K562 (cell line): Measurements from ENCODE around the gene CDK11B. TPM values are rescaled to one million over a fixed set of nuclear protein-coding genes. Genes with fewer than 3 reads are reported as not detected.

Experiments used
- ATAC-seq: fragments of 200-7000 bp; cut with Tn5 transposase; 3 replicates; pipeline ENCODE4 v1.9.1; 2020; ENCODE audit warnings: moderate library complexity
- BruUV-seq: library from RNA; stranded (reverse); fragments of 400-500 nt; replicated peaks from 2 replicates; lab custom pipeline; 2021; lab: Mats Ljungman, UMichigan
- CTCF ChIA-PET: fragments of 300-600 bp; formaldehyde crosslinking; extraction: SDS; loops from one replicate; lab custom pipeline; 2021; ENCODE audit warnings: low intra/inter-chr PET ratio; lab: Yijun Ruan, JAX
- POLR2A ChIA-PET: fragments of 300-600, 350-650 bp; sonication (Branson Sonifier 250); formaldehyde crosslinking; extraction: SDS; loops from one replicate; lab custom pipeline; 2021; ENCODE audit warnings: antibody characterized with exemption, inconsistent platforms; lab: Yijun Ruan, JAX
- DNase-seq, 4 experiments: peaks; one replicate each; pipeline versions ENCODE4 v3.0.0 to v3.0.0-alpha.2; 2011 to 2018; ENCODE audit warnings: low spot score in 3 of 4, mixed read lengths in 3 of 4; ENCODE audit errors: extremely low read depth in 1 of 4
- FAIRE-seq: peaks from 2 replicates; lab custom pipeline; 2011; peaks lifted over from hg19 to GRCh38; lab: Jason Lieb, UNC
- H2AFZ ChIP-seq: 2 replicates; pipeline ENCODE4 v1.6.0; 2011; ENCODE audit warnings: low read depth, low read length, control low read depth, inconsistent platforms
- H3K27ac ChIP-seq: fragments of 200-600 bp; 3 replicates; pipeline ENCODE4 v1.8.0; 2011; ENCODE audit warnings: low read depth, mild to moderate bottlenecking, control low read depth, inconsistent platforms, low read length, moderate library complexity, mixed read lengths; ENCODE audit errors: extremely low read depth
- H3K27me3 ChIP-seq, 2 experiments: fragments of 300-600 bp in 1 of 2; 2 replicates in 1 of 2; 3 replicates in 1 of 2; pipeline versions ENCODE4 v1.6.0 to v1.8.0; 2011; ENCODE audit warnings: inconsistent platforms in 2 of 2, low read length in 2 of 2, mild to moderate bottlenecking in 1 of 2, mixed read lengths in 1 of 2, moderate library complexity in 1 of 2; ENCODE audit not compliant: control insufficient read depth in 2 of 2, insufficient read depth in 2 of 2
- H3K36me3 ChIP-seq: fragments of 300-600 bp; 3 replicates; pipeline ENCODE4 v1.8.0; 2011; ENCODE audit warnings: mild to moderate bottlenecking, low read length, inconsistent platforms; ENCODE audit not compliant: control insufficient read depth, insufficient read depth
- H3K4me1 ChIP-seq, 2 experiments: fragments of 200-600 bp in 1 of 2; replicated peaks in 1 of 2; 2 replicates in 1 of 2; 3 replicates in 1 of 2; pipeline versions ENCODE4 v1.5.1 to v1.8.0; 2011; ENCODE audit warnings: inconsistent platforms in 2 of 2, low read length in 2 of 2, mild to moderate bottlenecking in 1 of 2, mixed read lengths in 1 of 2, moderate library complexity in 1 of 2; ENCODE audit not compliant: control insufficient read depth in 2 of 2, insufficient read depth in 2 of 2
- H3K4me2 ChIP-seq: 2 replicates; pipeline ENCODE4 v1.6.1; 2011; ENCODE audit warnings: low read length, control low read depth, inconsistent platforms, mixed read lengths; ENCODE audit not compliant: insufficient read depth
- H3K4me3 ChIP-seq: fragments of 200-600 bp; sonication (generic), shearing (Covaris generic); 2 replicates; pipeline ENCODE4 v1.5.1; 2016; ENCODE audit warnings: control low read depth, inconsistent platforms
- H3K79me2 ChIP-seq: fragments of 200-600 bp; 3 replicates; pipeline ENCODE4 v1.8.0; 2011; ENCODE audit warnings: low read length, inconsistent platforms; ENCODE audit not compliant: control insufficient read depth, insufficient read depth
- H3K9ac ChIP-seq, 2 experiments: 2 replicates each; pipeline versions ENCODE4 v1.6.0 to v1.6.1; 2011; ENCODE audit warnings: low read depth in 2 of 2, low read length in 2 of 2, control low read depth in 1 of 2, inconsistent platforms in 1 of 2, mild to moderate bottlenecking in 1 of 2, mixed read lengths in 1 of 2; ENCODE audit not compliant: insufficient read depth in 1 of 2
- H3K9me1 ChIP-seq: one replicate; pipeline ENCODE4 v1.6.0; 2011; ENCODE audit warnings: inconsistent platforms, mild to moderate bottlenecking, low read length, moderate library complexity; ENCODE audit not compliant: control insufficient read depth, insufficient read depth
- H3K9me3 ChIP-seq: replicated peaks from 2 replicates; pipeline ENCODE4 v1.5.1; 2011; ENCODE audit warnings: low read depth, low read length, inconsistent platforms; ENCODE audit not compliant: control insufficient read depth, insufficient read depth
- H4K20me1 ChIP-seq: replicated peaks from 2 replicates; pipeline ENCODE4 v1.6.1; 2011; ENCODE audit warnings: low read length, inconsistent platforms, mixed read lengths; ENCODE audit not compliant: control insufficient read depth, insufficient read depth
- ARHGAP35 ChIP-seq: fragments of 450-650 bp; IDR thresholded peaks from 2 replicates; pipeline ENCODE4 v1.6.1; 2018; ENCODE audit not compliant: partially characterized antibody
- CBFA2T3 ChIP-seq: fragments of 450-650 bp; IDR thresholded peaks from 2 replicates; pipeline ENCODE4 v1.6.1; 2017
- CBFB ChIP-seq: sonication (generic); formaldehyde crosslinking; IDR thresholded peaks from 2 replicates; pipeline ENCODE4 v1.4.0; 2020; ENCODE audit warnings: mild to moderate bottlenecking, missing genetic modification reagents
- ELF4 ChIP-seq: fragments of 450-650 bp; formaldehyde crosslinking; IDR thresholded peaks from 2 replicates; pipeline ENCODE4 v1.4.0; 2022; ENCODE audit warnings: missing genetic modification characterization
- FOXA3 ChIP-seq, 2 experiments: fragments of 450-650 bp in 1 of 2; sonication (generic) in 1 of 2; formaldehyde crosslinking; IDR thresholded peaks in 1 of 2; conservative IDR thresholded peaks in 1 of 2; 2 replicates each; pipeline versions ENCODE4 v1.4.0 to v1.8.0; 2020 to 2022; ENCODE audit warnings: mild to moderate bottlenecking in 2 of 2, missing genetic modification reagents in 1 of 2
- POLR3A ChIP-seq: IDR thresholded peaks from 2 replicates; pipeline ENCODE4 v1.6.1; 2011; ENCODE audit warnings: borderline replicate concordance, mild to moderate bottlenecking, moderate library complexity; ENCODE audit not compliant: insufficient read length, insufficient read depth; ENCODE audit errors: extremely low read depth
- RBM34 ChIP-seq: fragments of 200-400 bp; formaldehyde crosslinking; IDR thresholded peaks from 2 replicates; pipeline ENCODE4 v1.6.1; 2018; ENCODE audit warnings: low read length, borderline replicate concordance; ENCODE audit not compliant: insufficient read depth
- RBM39 ChIP-seq: fragments of 200-400 bp; formaldehyde crosslinking; optimal IDR thresholded peaks from 2 replicates; pipeline ENCODE3; 2018; ENCODE audit warnings: low read depth, low read length
- RFX1 ChIP-seq: fragments of 450-650 bp; IDR thresholded peaks from 2 replicates; pipeline ENCODE4 v1.6.1; 2016; ENCODE audit warnings: mild to moderate bottlenecking, moderate library complexity
- TEAD1 ChIP-seq, 2 experiments: fragments of 450-650 bp in 1 of 2; sonication (generic) in 1 of 2; formaldehyde crosslinking; IDR thresholded peaks; 2 replicates each; pipeline versions ENCODE4 v1.4.0 to v1.8.0; 2020 to 2022; ENCODE audit warnings: mild to moderate bottlenecking in 2 of 2, missing genetic modification reagents in 1 of 2
- ZNF146 ChIP-seq: IDR thresholded peaks from one replicate; pipeline ENCODE4 v1.6.1; 2018; ENCODE audit warnings: missing compliant biosample characterization; ENCODE audit not compliant: unreplicated experiment
- ZNF212 ChIP-seq: fragments of 450-650 bp; formaldehyde crosslinking; IDR thresholded peaks from 2 replicates; pipeline ENCODE4 v1.4.0; 2020; ENCODE audit warnings: mild to moderate bottlenecking
- ZNF586 ChIP-seq: fragments of 450-650 bp; formaldehyde crosslinking; conservative IDR thresholded peaks from 2 replicates; pipeline ENCODE4 v1.4.0; 2020; ENCODE audit warnings: mild to moderate bottlenecking, moderate library complexity
- ZNF589 ChIP-seq: fragments of 200-800 bp; sonication (Bioruptor generic); IDR thresholded peaks from 2 replicates; pipeline ENCODE4 v1.6.1; 2016; ENCODE audit warnings: low read depth, missing genetic modification characterization, missing compliant biosample characterization
- ZNF76 ChIP-seq: fragments of 250-450 bp; sonication (Bioruptor Pico); IDR thresholded peaks from 2 replicates; pipeline ENCODE4 v1.4.0; 2020; ENCODE audit warnings: mild to moderate bottlenecking, moderate library complexity, borderline replicate concordance
- ZNF764 ChIP-seq: fragments of 250-450 bp; sonication (Bioruptor Pico); IDR thresholded peaks from 2 replicates; pipeline ENCODE4 v1.4.0; 2020; ENCODE audit warnings: low read depth, mild to moderate bottlenecking, moderate library complexity
- WGBS: fragments of 100-300 bp; shearing (Covaris generic); methylation state at CpG from one replicate; pipeline ENCODE4 v1.1.6; 2016; ENCODE audit warnings: low coverage, mixed read lengths; ENCODE audit not compliant: insufficient coverage; ENCODE audit errors: missing lambda C conversion rate; 5-methylcytosine and 5-hydroxymethylcytosine counted together
- in situ Hi-C: fragments of 300-500 bp; cut with MboI; formaldehyde crosslinking; loops from 4 replicates; pipeline ENCODE4 v1.15.0; 2018; ENCODE audit warnings: inconsistent platforms, mixed read lengths
- intact Hi-C: fragments of 100-400 bp; cut with micrococcal nuclease; formaldehyde crosslinking; loops from 2 replicates; pipeline ENCODE4 v1.14.2; 2022
- polyA plus RNA-seq, 8 experiments: library from polyadenylated mRNA; depleted of rRNA in 4 of 8; stranded (reverse) in 5 of 8; unstranded in 3 of 8; fragments of >200 nt; fragmentation: Nextera tagmentation in 2 of 8; fragmentation: Illumina TruSeq in 1 of 8; extraction: Ambion mirVana in 2 of 8; extraction: Trizol in 1 of 8; gene quantifications; 2 replicates each; pipeline versions ENCODE4 v1.2.1 to v1.2.3, GENCODE V29; 2011 to 2014; ENCODE audit warnings: inconsistent platforms in 1 of 8, missing spikeins in 1 of 8
- total RNA-seq, 7 experiments: library from RNA; depleted of rRNA in 6 of 7; stranded (reverse); fragments of >200 nt in 6 of 7; fragmentation: Illumina TruSeq in 2 of 7; extraction: Trizol in 2 of 7; gene quantifications; 2 replicates each; pipeline versions ENCODE4 v1.2.1 to v1.2.3, GENCODE V29; 2011 to 2021; ENCODE audit warnings: low replicate concordance in 1 of 7
- TF ChIP-seq, protein P1 (sequence below): sonication (generic); formaldehyde crosslinking; IDR thresholded peaks from 2 replicates; pipeline ENCODE4 v1.8.0; 2022; ENCODE audit warnings: mild to moderate bottlenecking, missing genetic modification reagents
- TF ChIP-seq, protein P2 (sequence below): conservative IDR thresholded peaks from 2 replicates; pipeline ENCODE4 v1.6.1; 2011; ENCODE audit warnings: low read depth, mild to moderate bottlenecking, low read length; ENCODE audit not compliant: control insufficient read depth

Gene CDK11B
- total and polyA plus RNA-seq, 9 of the 15 experiments (the other 6 are each of a cell fraction or from before 2014, with no cell fraction given) = 2.8 to 52.2 (median 19.5) TPM

GRCh38 chr1:1680912-1681273 lies 22.1 kb upstream of the CDK11B start:
- WGBS = 68% methylated on average over 10 of the region's 11 CpGs
- intact Hi-C loops (no loop called here), in situ Hi-C loops (no loop called here)
- no peaks in the 10 kb centered on the region for H3K36me3 ChIP-seq
- H3K79me2 ChIP-seq = peaks cover 34% of the 10 kb centered on the region
- FAIRE-seq = no peak
- no peak overlapping the region for H3K4me3 ChIP-seq
- peaks cover 3 to 39% of the 10 kb centered on the region in 2 experiments; a peak in 4 of 5 replicates for H3K4me1 ChIP-seq
- peaks cover 6% of the 10 kb centered on the region for H3K9me1 ChIP-seq
- ChIA-PET CTCF (no interaction called here), POLR2A (no interaction called here)
- no peak overlapping the region for H2AFZ ChIP-seq
- DNase-seq = peak in 2 of 4 experiments; percentile 6 to 8
- BruUV-seq = no TSS peak
- no peak for TF ChIP-seq RBM34
- no peak for TF ChIP-seq RFX1
- TF ChIP-seq ZNF212 (CRISPR knock-in tag) = no peak
- no peak for TF ChIP-seq CBFB
- TF ChIP-seq ZNF589 (CRISPR knock-in tag) = no peak
- no peak for TF ChIP-seq ZNF586 (CRISPR knock-in tag)
- TF ChIP-seq, protein P1, sequence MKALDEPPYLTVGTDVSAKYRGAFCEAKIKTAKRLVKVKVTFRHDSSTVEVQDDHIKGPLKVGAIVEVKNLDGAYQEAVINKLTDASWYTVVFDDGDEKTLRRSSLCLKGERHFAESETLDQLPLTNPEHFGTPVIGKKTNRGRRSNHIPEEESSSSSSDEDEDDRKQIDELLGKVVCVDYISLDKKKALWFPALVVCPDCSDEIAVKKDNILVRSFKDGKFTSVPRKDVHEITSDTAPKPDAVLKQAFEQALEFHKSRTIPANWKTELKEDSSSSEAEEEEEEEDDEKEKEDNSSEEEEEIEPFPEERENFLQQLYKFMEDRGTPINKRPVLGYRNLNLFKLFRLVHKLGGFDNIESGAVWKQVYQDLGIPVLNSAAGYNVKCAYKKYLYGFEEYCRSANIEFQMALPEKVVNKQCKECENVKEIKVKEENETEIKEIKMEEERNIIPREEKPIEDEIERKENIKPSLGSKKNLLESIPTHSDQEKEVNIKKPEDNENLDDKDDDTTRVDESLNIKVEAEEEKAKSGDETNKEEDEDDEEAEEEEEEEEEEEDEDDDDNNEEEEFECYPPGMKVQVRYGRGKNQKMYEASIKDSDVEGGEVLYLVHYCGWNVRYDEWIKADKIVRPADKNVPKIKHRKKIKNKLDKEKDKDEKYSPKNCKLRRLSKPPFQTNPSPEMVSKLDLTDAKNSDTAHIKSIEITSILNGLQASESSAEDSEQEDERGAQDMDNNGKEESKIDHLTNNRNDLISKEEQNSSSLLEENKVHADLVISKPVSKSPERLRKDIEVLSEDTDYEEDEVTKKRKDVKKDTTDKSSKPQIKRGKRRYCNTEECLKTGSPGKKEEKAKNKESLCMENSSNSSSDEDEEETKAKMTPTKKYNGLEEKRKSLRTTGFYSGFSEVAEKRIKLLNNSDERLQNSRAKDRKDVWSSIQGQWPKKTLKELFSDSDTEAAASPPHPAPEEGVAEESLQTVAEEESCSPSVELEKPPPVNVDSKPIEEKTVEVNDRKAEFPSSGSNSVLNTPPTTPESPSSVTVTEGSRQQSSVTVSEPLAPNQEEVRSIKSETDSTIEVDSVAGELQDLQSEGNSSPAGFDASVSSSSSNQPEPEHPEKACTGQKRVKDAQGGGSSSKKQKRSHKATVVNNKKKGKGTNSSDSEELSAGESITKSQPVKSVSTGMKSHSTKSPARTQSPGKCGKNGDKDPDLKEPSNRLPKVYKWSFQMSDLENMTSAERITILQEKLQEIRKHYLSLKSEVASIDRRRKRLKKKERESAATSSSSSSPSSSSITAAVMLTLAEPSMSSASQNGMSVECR (CRISPR knock-in tag) = no peak
- TF ChIP-seq, protein P2, sequence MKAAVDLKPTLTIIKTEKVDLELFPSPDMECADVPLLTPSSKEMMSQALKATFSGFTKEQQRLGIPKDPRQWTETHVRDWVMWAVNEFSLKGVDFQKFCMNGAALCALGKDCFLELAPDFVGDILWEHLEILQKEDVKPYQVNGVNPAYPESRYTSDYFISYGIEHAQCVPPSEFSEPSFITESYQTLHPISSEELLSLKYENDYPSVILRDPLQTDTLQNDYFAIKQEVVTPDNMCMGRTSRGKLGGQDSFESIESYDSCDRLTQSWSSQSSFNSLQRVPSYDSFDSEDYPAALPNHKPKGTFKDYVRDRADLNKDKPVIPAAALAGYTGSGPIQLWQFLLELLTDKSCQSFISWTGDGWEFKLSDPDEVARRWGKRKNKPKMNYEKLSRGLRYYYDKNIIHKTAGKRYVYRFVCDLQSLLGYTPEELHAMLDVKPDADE = no peak
- no peak for TF ChIP-seq TEAD1 (CRISPR knock-in tag; IDR thresholded peaks at IDR 0.05)
- TF ChIP-seq ZNF76 (CRISPR knock-in tag) = no peak
- TF ChIP-seq FOXA3 (CRISPR knock-in tag; conservative IDR thresholded peaks at IDR 0.05 in 1 of 2, IDR thresholded peaks at IDR 0.05 in 1 of 2) = no peak
- TF ChIP-seq CBFA2T3 = no peak
- TF ChIP-seq ZNF146 (CRISPR knock-in tag) = no peak
- no peak for TF ChIP-seq ZNF764 (CRISPR knock-in tag)
- TF ChIP-seq ARHGAP35 = no peak
- no peak for TF ChIP-seq ELF4
- no peak for TF ChIP-seq POLR3A
- no peak for TF ChIP-seq RBM39
- H4K20me1 ChIP-seq = 0 out of 2 replicates have a peak, but pooled peaks cover 2% of the 10 kb centered on the region
- H3K9me3 ChIP-seq = peaks cover 4% of the 10 kb centered on the region
- no peak for ATAC-seq
- H3K27ac ChIP-seq = no peak overlapping the region
- H3K9ac ChIP-seq = peak overlapping the region in 1 of 2 experiments; percentile 80; a peak in 2 of 4 replicates
- H3K27me3 ChIP-seq = no peaks in the 10 kb centered on the region
- no peak overlapping the region for H3K4me2 ChIP-seq
